Stomach (tissue), 9 donors: ENCODE measurements around the gene CTIF. TPM values are rescaled to one million over a fixed set of nuclear protein-coding genes. Genes with fewer than 3 reads are reported as not detected.

Experiments used
- DNase-seq, 2 donors: peaks; one replicate each; pipeline versions ENCODE4 v3.0.0 to v3.0.0-alpha.2; 2013 to 2019
- H3K27ac ChIP-seq, 5 donors: fragments of 200-600 bp in 4 of 5; sonication (generic) in 4 of 5; one replicate each; pipeline ENCODE4 v1.5.1; 2013 to 2019; ENCODE audit warnings: mild to moderate bottlenecking in 1 of 5, moderate library complexity in 1 of 5
- H3K27me3 ChIP-seq, 3 donors: fragments of 200-600 bp; sonication (generic); one replicate each; pipeline ENCODE4 v1.5.1; 2017 to 2019; ENCODE audit warnings: mixed run types in 1 of 3
- H3K36me3 ChIP-seq, 4 donors: fragments of 200-600 bp; sonication (generic); 1 replicate in 3 of 4; 2 replicates in 1 of 4; pipeline ENCODE4 v1.5.1; 2016 to 2019
- H3K4me1 ChIP-seq, 4 donors: fragments of 200-600 bp; sonication (generic); one replicate each; pipeline ENCODE4 v1.5.1; 2016 to 2019
- H3K4me3 ChIP-seq, 4 donors: fragments of 200-600 bp; sonication (generic) in 3 of 4; one replicate each; pipeline ENCODE4 v1.5.1; 2016 to 2019; ENCODE audit warnings: mild to moderate bottlenecking in 1 of 4
- H3K9me3 ChIP-seq, 4 donors: fragments of 200-600 bp; sonication (generic); one replicate each; pipeline ENCODE4 v1.5.1; 2016 to 2019
- CTCF ChIP-seq, 7 experiments: fragments of 450-650 bp in 4 of 7; fragments of 200-600 bp in 3 of 7; sonication (generic) in 3 of 7; IDR thresholded peaks; one replicate each; pipeline ENCODE4 v1.5.1; 2016 to 2019; ENCODE audit warnings: antibody characterized with exemption in 7 of 7, control low read depth in 2 of 7, mild to moderate bottlenecking in 1 of 7
- EP300 ChIP-seq: sonication (generic); formaldehyde crosslinking; IDR thresholded peaks from one replicate; pipeline ENCODE4 v1.6.1; 2017; ENCODE audit warnings: antibody characterized with exemption
- POLR2A ChIP-seq, 4 donors: fragments of 450-650 bp; IDR thresholded peaks; one replicate each; pipeline ENCODE4 v1.6.1; 2016; ENCODE audit warnings: antibody characterized with exemption in 4 of 4, control low read depth in 2 of 4, mild to moderate bottlenecking in 1 of 4, moderate library complexity in 1 of 4
- POLR2AphosphoS5 ChIP-seq, 3 donors: sonication (generic); formaldehyde crosslinking; IDR thresholded peaks; one replicate each; pipeline ENCODE4 v1.6.1; 2016; ENCODE audit warnings: antibody characterized with exemption in 3 of 3
- WGBS, 5 donors: extraction: QIAGEN DNeasy Blood & Tissue Kit in 3 of 5; methylation state at CpG; one replicate each; pipeline versions ENCODE4 v1.1.5 to v1.1.7; 2013 to 2018; 5-methylcytosine and 5-hydroxymethylcytosine counted together
- intact Hi-C: fragments of 100-400 bp; cut with DNase I; formaldehyde crosslinking; loops from one replicate; pipeline ENCODE4 v1.15.1; 2023; ENCODE audit warnings: low total_unique reads
- polyA plus RNA-seq, 3 donors: library from polyadenylated mRNA; stranded (reverse); fragments of 200-250 nt; gene quantifications; one replicate each; pipeline ENCODE4 v1.2.3, GENCODE V29; 2013
- total RNA-seq, 5 donors: library from RNA; depleted of rRNA; stranded (reverse); fragments of >200 nt; gene quantifications; one replicate each; pipeline versions ENCODE4 v1.1.0 to v1.2.3, GENCODE V29; 2014 to 2016
- donor health status: healthy with polysubstance abuse.
- donor health status: Bipolar disorder and iron deficiency.
- donor health status: healthy.

Gene CTIF
- total and polyA plus RNA-seq, 8 donors, result 16.3 to 105 (median 30.3) TPM

GRCh38 chr18:48622911-48623431, 84.1 kb downstream of the CTIF start:
- TF ChIP-seq EP300 (no peak), POLR2AphosphoS5 (IDR thresholded peaks at IDR 0.05) (no peak), CTCF (IDR thresholded peaks at IDR 0.05) (no peak), POLR2A (IDR thresholded peaks at IDR 0.05) (no peak)
- Histone ChIP-seq H3K4me1 (peaks cover 0 to 13% (median 4%) of the 10 kb centered on the region in 4 donors), H3K36me3 (peaks cover 0 to 29% (median 24%) of the 10 kb centered on the region in 4 donors), H3K27me3 (no peaks in the 10 kb centered on the region), H3K27ac (peak overlapping the region in 3 of 5 donors; percentile 19 to 49 (median 47)), H3K9me3 (no peaks in the 10 kb centered on the region), H3K4me3 (no peak overlapping the region)
- WGBS, 5 donors, result 48 to 80% (median 75%) methylated on average over 8 to 13 of the region's 13 CpGs
- intact Hi-C loops, result no loop called here
- DNase-seq, result no peak

- no peak overlapping the region for H3K4me3 ChIP-seq
- WGBS, 5 donors, result 71 to 85% (median 81%) methylated on average over 7 of the region's 7 CpGs
- TF ChIP-seq EP300 (no peak), POLR2A (IDR thresholded peaks at IDR 0.05) (no peak), POLR2AphosphoS5 (IDR thresholded peaks at IDR 0.05) (no peak), CTCF (IDR thresholded peaks at IDR 0.05) (no peak)
- H3K36me3 ChIP-seq, result peaks cover 0 to 35% (median 26%) of the 10 kb centered on the region in 4 donors
- H3K27ac ChIP-seq, result peak overlapping the region in 3 of 5 donors; percentile 19 to 49 (median 47)
- no peaks in the 10 kb centered on the region for H3K9me3 ChIP-seq
- no peak for DNase-seq
- no peaks in the 10 kb centered on the region for H3K27me3 ChIP-seq
- intact Hi-C loops, result no loop called here
- peaks cover 0 to 12% (median 4%) of the 10 kb centered on the region in 4 donors for H3K4me1 ChIP-seq
Measured at GRCh38 chr18:48623468-48624235, 84.8 kb downstream of the CTIF start.

- no peak for TF ChIP-seq POLR2AphosphoS5 (IDR thresholded peaks at IDR 0.05)
- no peak for TF ChIP-seq POLR2A (IDR thresholded peaks at IDR 0.05)
- TF ChIP-seq CTCF (IDR thresholded peaks at IDR 0.05), result no peak
- no peak for TF ChIP-seq EP300
- Histone ChIP-seq H3K9me3 (no peaks in the 10 kb centered on the region), H3K36me3 (peaks cover 0 to 29% (median 23%) of the 10 kb centered on the region in 4 donors), H3K27me3 (no peaks in the 10 kb centered on the region), H3K4me3 (no peak overlapping the region), H3K27ac (no peak overlapping the region), H3K4me1 (peaks cover 0 to 15% (median 6%) of the 10 kb centered on the region in 4 donors)
- intact Hi-C loops, result no loop called here
- DNase-seq, result no peak
- WGBS, 5 donors, result 88 to 94% (median 91%) methylated on average over 4 of the region's 4 CpGs
Measured at GRCh38 chr18:48624856-48625255, 86.0 kb downstream of the CTIF start.

GRCh38 chr18:48627216-48627615, 88.4 kb downstream of the CTIF start:
- Histone ChIP-seq H3K4me3 (no peak overlapping the region), H3K9me3 (no peaks in the 10 kb centered on the region), H3K27ac (no peak overlapping the region), H3K36me3 (peaks cover 0 to 10% (median 9%) of the 10 kb centered on the region in 4 donors), H3K27me3 (no peaks in the 10 kb centered on the region), H3K4me1 (peaks cover 0 to 17% (median 6%) of the 10 kb centered on the region in 4 donors)
- no peak for DNase-seq
- TF ChIP-seq POLR2A (IDR thresholded peaks at IDR 0.05), result no peak
- no peak for TF ChIP-seq CTCF (IDR thresholded peaks at IDR 0.05)
- TF ChIP-seq POLR2AphosphoS5 (IDR thresholded peaks at IDR 0.05), result no peak
- TF ChIP-seq EP300, result no peak
- 85 to 96% (median 86%) methylated on average over 3 of the region's 3 CpGs for WGBS, 5 donors
- intact Hi-C loops, result no loop called here
